GM19397 (cell line): ENCODE measurements around the gene L3MBTL3.
"Not testable (repeated sequence)": the region's sequence is repeated elsewhere in the genome, so short reads cannot be mapped to it uniquely, and the experiment has no call there.

Source experiments
- ATAC-seq: cut with Tn5 transposase; IDR thresholded peaks from one replicate; pipeline ENCODE4 v1.9.1; 2021; ENCODE audit warnings: mild to moderate bottlenecking, moderate library complexity; ENCODE audit not compliant: unreplicated experiment

Gene L3MBTL3

DNA sequence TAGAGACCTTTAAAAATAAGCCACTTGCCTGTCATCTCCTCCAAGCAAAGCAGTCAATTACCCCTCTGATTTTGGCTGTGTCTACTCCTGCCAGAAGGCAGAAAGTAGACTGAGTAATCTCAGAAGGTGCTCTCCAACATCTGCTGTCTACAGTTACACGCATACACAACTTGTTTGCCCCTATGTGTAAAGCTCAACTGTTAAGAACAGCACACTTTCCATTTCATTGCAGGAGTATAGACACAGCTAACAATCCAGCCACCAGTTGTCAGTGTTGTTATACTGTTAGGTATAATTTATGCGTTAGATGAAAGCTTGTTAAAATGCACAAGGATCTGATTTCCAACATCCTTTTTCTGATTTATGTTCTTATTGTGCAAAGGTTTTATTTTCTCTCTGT is 116.2 kb downstream of the L3MBTL3 start:
- no peak for ATAC-seq

DNA sequence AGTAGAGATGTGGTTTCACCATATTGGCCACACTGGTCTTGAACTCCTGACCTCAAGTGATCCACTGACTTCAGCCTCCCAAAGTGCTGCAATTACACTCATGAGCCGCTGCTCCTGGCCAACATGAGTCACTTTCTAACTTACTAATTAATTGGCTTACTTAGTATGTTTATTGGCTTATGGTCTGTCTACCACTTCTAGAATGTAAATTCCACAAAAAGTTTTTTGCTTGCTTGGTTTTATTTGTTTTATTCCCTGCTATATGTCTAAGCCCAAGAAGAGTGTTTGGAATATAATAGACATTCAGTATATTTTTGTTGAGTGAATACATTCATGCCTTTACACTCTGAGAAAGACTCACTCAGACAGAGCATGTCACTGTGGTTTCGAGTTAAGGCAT is 118.4 kb downstream of the L3MBTL3 start:
- ATAC-seq = no peak

- ATAC-seq = peak; percentile 64
Measured at GRCh38 chr6:130138116-130138908, 119.9 kb downstream of the L3MBTL3 start.

- peak; percentile 10 for ATAC-seq
Measured at GRCh38 chr6:130138909-130139242, 120.5 kb downstream of the L3MBTL3 start.

DNA sequence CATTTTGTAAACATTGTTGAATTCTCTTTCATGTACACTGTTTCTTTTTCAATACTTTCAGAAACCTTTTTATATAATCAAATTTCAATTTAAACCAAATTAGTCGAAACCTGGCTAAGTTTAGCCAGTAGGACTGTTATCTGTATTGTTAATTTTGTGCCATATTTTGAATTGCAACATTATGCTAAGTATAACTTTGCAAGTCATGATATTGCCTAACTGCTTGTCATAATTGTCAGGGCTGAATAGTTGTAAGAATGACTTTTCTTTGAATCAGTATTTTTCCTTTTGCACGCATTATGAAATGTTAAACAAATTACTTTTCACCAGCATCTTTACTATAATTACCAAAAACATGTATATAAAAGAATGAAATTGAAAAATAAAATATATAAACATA is 121.7 kb downstream of the L3MBTL3 start:
- no peak for ATAC-seq

DNA sequence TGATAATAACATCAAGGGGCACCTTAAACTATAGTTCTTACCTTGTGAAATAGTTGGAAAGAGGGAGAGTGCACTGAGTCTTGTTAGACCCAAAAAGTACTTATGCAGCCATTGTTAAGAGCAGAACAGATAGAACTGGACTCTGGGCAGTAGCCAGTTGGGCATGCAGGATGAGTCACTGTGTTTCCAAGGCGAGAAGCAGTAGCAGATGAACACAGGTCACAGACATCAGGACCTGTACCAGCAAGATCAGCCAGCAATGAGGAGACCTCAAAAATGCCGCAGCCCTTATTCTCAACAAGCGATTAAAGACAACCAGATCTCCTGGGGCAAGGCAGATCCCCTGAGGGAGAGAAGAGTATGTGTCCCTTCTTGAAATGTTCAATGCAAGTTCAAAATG is 125.3 kb downstream of the L3MBTL3 start:
- ATAC-seq = no peak

GRCh38 chr6:130147111-130147510 is 128.7 kb downstream of the L3MBTL3 start:
- no peak for ATAC-seq

DNA sequence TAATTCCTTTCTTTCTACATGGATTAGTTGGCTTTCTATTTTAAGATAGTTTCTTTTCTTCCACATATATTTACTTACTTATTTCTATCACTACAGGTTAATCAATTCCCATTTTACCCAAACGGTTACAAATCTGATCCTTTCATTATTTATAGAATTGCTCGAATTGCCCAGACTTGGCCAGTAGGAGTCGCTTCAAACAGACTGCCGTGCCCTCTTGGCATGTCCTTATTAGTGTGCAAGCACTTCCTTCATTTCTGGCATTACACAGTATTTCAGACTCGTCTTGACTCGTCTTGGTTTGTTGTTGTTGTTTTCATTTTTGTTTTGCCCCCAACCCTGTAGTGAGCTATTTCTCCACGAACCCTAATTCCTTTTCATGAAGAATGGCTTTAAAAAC is 129.8 kb downstream of the L3MBTL3 start:
- ATAC-seq = no peak

GRCh38 chr6:130149016-130149415 is 130.6 kb downstream of the L3MBTL3 start:
- ATAC-seq = not testable (repeated sequence)

- ATAC-seq = no peak
Measured at GRCh38 chr6:130150906-130151305, 132.5 kb downstream of the L3MBTL3 start.

GRCh38 chr6:130152908-130153510 is 134.6 kb downstream of the L3MBTL3 start:
- ATAC-seq = no peak

- ATAC-seq = no peak
Measured at GRCh38 chr6:130156908-130157307, 138.5 kb downstream of the L3MBTL3 start.

DNA sequence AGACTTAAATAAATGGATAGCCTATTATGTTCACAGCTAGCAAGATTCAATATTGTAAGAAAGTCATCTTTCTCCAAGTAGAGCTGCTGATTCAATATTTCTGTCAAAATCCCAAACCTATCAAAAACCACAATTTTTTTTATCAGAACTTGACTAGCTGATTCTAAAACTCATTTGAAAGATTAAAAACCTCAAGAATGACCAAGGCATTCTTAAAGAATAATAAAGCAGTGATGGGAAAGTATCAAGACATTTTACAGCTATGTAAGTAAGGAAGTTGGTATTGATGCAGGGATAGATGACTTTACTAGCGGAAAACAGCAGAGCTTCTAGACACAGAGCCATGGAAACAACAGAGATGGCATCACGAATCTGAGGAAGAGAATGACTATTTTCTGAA is 139.7 kb downstream of the L3MBTL3 start:
- no peak for ATAC-seq

GRCh38 chr6:130158548-130158947 is 140.2 kb downstream of the L3MBTL3 start:
- ATAC-seq = no peak

- ATAC-seq = no peak
Measured at GRCh38 chr6:130159956-130160355, 141.6 kb downstream of the L3MBTL3 start.

DNA sequence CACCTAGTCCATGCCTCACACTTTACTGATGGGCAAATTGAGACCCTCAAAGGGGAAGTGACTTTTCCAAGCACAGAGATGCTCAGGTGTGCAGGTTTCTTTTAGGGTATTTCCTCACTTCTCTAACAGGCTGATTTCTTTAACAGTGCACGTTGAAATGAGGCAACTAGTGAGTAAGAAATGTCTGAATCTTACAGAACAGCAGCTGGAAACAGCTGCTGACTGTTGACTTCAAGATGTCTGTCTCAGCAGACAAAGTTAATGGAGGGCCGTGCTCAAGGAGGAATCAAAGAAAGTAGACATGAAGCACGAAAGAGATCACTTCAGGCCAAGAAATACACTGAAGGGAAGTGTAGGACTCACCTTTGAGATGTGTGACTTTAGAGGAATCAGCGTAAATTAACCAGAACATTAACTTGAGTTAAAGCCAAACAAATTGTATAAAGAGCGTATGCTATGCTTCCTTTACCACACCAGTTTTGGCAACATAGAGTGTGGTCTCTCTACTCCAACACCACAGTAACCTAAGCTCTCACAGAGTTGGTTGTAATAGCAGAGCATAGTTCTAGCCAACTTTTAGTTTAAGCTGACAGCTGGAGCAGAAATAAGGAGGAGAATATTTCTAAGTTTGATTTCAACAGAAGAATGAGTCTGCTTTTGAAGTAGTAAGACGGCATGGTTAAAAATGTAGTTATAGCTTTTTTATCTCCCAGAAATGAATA is 143.5 kb downstream of the L3MBTL3 start:
- ATAC-seq = no peak

DNA sequence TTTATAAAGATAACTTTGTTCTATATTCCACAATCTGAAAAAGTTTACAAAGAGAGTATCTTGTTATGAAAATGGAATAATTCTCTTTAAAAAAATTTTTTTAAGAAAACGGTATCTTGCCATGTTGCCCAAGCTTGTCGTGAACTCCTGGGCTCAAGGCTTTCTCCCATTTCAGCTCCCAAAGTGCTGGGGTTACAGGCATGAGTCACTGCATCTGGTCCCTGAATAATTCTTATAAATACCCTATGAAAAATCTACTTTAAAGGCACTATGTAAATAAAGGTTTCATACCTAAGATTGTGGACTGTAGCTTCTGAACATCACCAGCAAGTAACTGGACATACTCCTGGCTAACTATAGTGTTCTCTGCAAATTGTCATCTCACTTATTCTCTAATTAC is 144.0 kb downstream of the L3MBTL3 start:
- no peak for ATAC-seq

DNA sequence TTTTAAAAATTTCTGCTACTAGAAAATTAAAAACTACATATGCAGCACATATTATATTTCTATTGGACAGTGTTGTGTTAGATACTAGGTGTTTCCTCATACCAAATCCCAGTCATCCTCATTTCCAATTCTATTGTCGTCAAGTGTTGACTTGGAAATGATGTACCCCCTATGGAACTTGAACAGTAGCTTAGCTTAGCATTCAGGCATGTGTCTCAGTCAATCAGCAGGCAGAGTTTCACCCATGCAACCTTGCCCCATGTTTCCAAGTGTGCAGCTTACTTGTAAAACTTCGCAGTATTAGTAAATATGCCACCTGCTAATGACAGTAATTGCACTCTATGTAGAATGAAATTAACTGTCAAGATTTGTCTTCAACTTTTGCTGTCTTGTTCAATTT is 144.9 kb downstream of the L3MBTL3 start:
- no peak for ATAC-seq

DNA sequence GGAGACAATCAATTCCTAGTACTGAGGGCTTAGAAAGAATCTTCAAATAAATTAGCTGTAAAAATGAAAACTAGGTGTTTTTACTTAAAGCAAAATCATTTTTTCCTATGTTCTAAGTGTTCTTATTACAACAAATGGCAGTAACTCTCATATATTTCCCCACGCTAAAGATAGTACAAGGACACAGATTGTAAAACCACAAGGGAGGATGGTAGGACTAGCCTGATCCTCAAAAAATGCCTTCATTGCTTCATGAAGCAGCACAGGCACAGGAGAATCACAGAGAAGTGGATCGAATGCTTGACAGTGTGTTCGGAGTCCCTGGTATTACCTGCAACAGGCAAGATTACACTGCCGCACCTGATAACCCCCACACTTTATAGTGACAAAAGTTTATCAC is 145.9 kb downstream of the L3MBTL3 start:
- ATAC-seq = no peak

DNA sequence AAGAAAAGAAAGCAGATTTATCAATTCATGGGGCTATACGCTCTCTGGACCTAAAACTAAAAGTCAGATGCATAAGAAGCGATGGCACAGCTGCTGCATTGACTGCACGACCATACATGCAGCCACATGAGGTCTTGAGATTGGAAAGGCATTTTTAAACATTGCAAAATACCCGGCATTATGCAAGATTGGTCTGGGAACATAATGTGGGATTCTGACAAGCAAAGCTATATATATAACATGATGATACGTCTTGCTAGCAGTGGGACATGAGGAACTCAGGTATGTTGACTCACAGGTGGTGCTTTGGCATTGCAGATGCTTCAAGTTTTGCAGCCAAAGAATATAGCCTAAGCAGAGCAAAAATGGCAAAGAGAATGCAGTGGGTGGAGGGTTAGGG is 149.3 kb downstream of the L3MBTL3 start:
- no peak for ATAC-seq

- not testable (repeated sequence) for ATAC-seq
Measured at GRCh38 chr6:130170160-130170559, 151.8 kb downstream of the L3MBTL3 start.

DNA sequence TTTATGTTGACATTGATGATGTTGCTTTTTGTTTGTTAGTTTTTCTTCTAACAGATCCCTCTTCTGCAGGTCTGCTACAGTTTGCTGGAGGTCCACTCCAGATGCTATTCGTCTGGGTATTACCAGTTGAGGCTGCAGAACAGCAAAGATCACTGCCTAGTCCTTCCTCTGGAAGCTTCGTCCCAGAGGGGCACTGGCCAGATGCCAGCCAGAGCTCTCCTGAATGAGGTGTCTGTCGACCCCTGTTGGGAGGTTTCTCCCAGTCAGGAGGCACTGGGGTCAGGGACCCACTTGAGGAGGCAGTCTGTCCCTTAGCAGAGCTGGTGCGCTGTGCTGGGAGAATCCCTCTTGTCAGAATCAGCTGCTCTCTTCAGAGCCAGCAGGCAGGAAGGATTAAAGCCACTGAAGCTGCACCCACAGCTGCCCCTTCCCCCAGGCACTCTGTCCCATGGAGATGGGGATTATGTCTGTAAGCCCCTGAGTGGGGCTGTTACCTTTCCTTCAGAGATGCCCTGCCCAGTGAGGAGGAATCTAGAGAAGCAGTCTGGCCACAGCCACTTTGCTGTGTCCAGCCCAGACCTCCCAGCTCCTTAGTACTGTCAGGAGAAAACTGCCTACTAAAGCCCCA is 155.1 kb downstream of the L3MBTL3 start:
- not testable (repeated sequence) for ATAC-seq
